ENCODE data around the gene MAP1LC3C. TPM values are rescaled to one million over a fixed set of nuclear protein-coding genes. Genes with fewer than 3 reads are reported as not detected.
A peak's percentile ranks its signal among the peaks of the same experiment; 100 is the strongest.

Gene MAP1LC3C
- polyA plus RNA-seq, 4 donors, result 0.31 to 3.1 TPM; not detected in 2

- H3K4me1 ChIP-seq (ENCODE audit: control insufficient read depth in 3 of 3, insufficient read depth in 2 of 3, low read depth in 1 of 3, low read length in 2 of 3), result no peaks in the 10 kb centered on the region
- no peaks in the 10 kb centered on the region for H3K36me3 ChIP-seq (ENCODE audit: control insufficient read depth in 3 of 3, insufficient read depth in 2 of 3, low read depth in 1 of 3, low read length in 3 of 3)
- no peak overlapping the region for H3K27ac ChIP-seq (ENCODE audit: low read depth in 1 of 3, low read length in 2 of 3)
- FAIRE-seq (no peak), DNase-seq (peak; percentile 38 to 49)
- no peaks in the 10 kb centered on the region for H3K9me3 ChIP-seq (ENCODE audit: control insufficient read depth in 2 of 2, insufficient read depth in 1 of 2, low read depth in 1 of 2, low read length in 1 of 2)
- H3K4me3 ChIP-seq (ENCODE audit: low read depth in 1 of 3, low read length in 3 of 3), result no peak overlapping the region
- WGBS, 3 donors, result 38 to 47% (median 43%) methylated on average over 9 to 10 of the region's 10 CpGs
- no peaks in the 10 kb centered on the region for H3K27me3 ChIP-seq (ENCODE audit: control insufficient read depth in 3 of 3, insufficient read depth in 3 of 3, low read length in 3 of 3)
Measured at GRCh38 chr1:242017580-242018233, 18.8 kb upstream of the MAP1LC3C start.

- DNase-seq, result no peak
- Histone ChIP-seq H3K4me3 (ENCODE audit: low read depth in 1 of 3, low read length in 3 of 3) (no peak overlapping the region), H3K36me3 (ENCODE audit: control insufficient read depth in 3 of 3, insufficient read depth in 2 of 3, low read depth in 1 of 3, low read length in 3 of 3) (no peaks in the 10 kb centered on the region), H3K4me1 (ENCODE audit: control insufficient read depth in 3 of 3, insufficient read depth in 2 of 3, low read depth in 1 of 3, low read length in 2 of 3) (no peaks in the 10 kb centered on the region), H3K27me3 (ENCODE audit: control insufficient read depth in 3 of 3, insufficient read depth in 3 of 3, low read length in 3 of 3) (no peaks in the 10 kb centered on the region), H3K27ac (ENCODE audit: low read depth in 1 of 3, low read length in 2 of 3) (no peak overlapping the region), H3K9me3 (ENCODE audit: control insufficient read depth in 2 of 2, insufficient read depth in 1 of 2, low read depth in 1 of 2, low read length in 1 of 2) (no peaks in the 10 kb centered on the region)
- FAIRE-seq, result no peak
Measured at GRCh38 chr1:242016479-242016878, 17.6 kb upstream of the MAP1LC3C start.

- Histone ChIP-seq H3K4me3 (ENCODE audit: low read depth in 1 of 3, low read length in 3 of 3) (no peak overlapping the region), H3K36me3 (ENCODE audit: control insufficient read depth in 3 of 3, insufficient read depth in 2 of 3, low read depth in 1 of 3, low read length in 3 of 3) (no peaks in the 10 kb centered on the region), H3K27ac (ENCODE audit: low read depth in 1 of 3, low read length in 2 of 3) (no peak overlapping the region), H3K27me3 (ENCODE audit: control insufficient read depth in 3 of 3, insufficient read depth in 3 of 3, low read length in 3 of 3) (no peaks in the 10 kb centered on the region), H3K9me3 (ENCODE audit: control insufficient read depth in 2 of 2, insufficient read depth in 1 of 2, low read depth in 1 of 2, low read length in 1 of 2) (no peaks in the 10 kb centered on the region), H3K4me1 (ENCODE audit: control insufficient read depth in 3 of 3, insufficient read depth in 2 of 3, low read depth in 1 of 3, low read length in 2 of 3) (no peaks in the 10 kb centered on the region)
- no peak for DNase-seq
- FAIRE-seq, result no peak
- WGBS, 3 donors, result 86 to 90% (median 88%) methylated on average over 5 of the region's 5 CpGs
Measured at GRCh38 chr1:242011894-242012660, 13.2 kb upstream of the MAP1LC3C start.

DNA sequence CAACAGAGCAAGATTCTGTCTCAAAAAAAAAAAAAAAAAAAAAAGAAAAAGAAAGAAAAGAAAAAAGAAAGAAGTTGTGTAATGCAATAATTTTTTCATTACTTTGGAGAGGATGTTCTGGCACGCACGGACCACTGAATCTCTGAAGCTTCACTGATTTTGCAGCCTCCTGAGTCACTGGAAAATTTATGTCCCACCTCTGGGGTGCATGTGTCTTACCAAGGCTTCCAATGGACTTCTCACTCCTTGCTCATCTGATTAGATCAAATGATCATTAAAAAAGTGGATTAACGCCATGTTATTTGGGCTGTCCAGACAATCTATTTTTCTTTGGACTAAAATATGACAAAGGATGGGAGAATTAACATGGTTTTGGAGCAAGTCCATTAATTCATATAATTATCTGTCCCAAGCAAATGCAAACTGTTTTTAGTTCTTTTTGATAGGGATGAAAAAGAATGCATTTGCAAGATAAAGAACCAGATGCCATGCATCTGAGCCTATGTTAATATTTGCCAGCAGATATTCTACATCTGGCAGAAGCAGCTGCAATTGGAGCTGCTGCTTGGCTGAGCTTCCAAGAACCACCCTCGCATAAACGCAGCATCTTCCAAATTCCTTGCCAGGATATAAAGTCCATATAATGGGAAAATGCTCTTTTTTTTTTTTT lies 10.1 kb upstream of the MAP1LC3C start:
- Histone ChIP-seq H3K27ac (ENCODE audit: low read depth in 1 of 3, low read length in 2 of 3) (no peak overlapping the region), H3K27me3 (ENCODE audit: control insufficient read depth in 3 of 3, insufficient read depth in 3 of 3, low read length in 3 of 3) (no peaks in the 10 kb centered on the region), H3K4me3 (ENCODE audit: low read depth in 1 of 3, low read length in 3 of 3) (no peak overlapping the region), H3K36me3 (ENCODE audit: control insufficient read depth in 3 of 3, insufficient read depth in 2 of 3, low read depth in 1 of 3, low read length in 3 of 3) (no peaks in the 10 kb centered on the region), H3K4me1 (ENCODE audit: control insufficient read depth in 3 of 3, insufficient read depth in 2 of 3, low read depth in 1 of 3, low read length in 2 of 3) (no peaks in the 10 kb centered on the region), H3K9me3 (ENCODE audit: control insufficient read depth in 2 of 2, insufficient read depth in 1 of 2, low read depth in 1 of 2, low read length in 1 of 2) (no peaks in the 10 kb centered on the region)
- DNase-seq, result no peak
- 69 to 83% (median 82%) methylated on average over 5 of the region's 5 CpGs for WGBS, 3 donors
- no peak for FAIRE-seq

DNA sequence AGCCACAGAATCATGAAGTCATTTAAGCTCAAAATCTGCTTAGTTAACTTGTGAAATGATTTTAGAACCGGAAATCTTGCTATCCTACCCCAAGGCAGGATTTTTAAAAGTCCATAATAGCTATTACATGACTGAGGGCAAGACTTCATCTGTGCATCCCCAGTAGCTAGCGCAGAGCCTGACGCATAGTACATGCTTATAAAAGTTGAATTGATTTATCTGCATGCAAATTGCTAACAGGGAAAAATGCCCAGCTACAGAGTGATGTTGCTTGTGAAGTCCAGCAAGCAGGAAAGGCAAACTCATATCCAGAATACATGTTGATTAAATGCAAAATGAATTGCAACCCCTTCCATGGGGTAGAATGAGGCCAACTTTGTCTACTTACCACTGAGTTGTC lies 8.1 kb upstream of the MAP1LC3C start:
- Histone ChIP-seq H3K27ac (ENCODE audit: low read depth in 1 of 3, low read length in 2 of 3) (no peak overlapping the region), H3K27me3 (ENCODE audit: control insufficient read depth in 3 of 3, insufficient read depth in 3 of 3, low read length in 3 of 3) (no peaks in the 10 kb centered on the region), H3K36me3 (ENCODE audit: control insufficient read depth in 3 of 3, insufficient read depth in 2 of 3, low read depth in 1 of 3, low read length in 3 of 3) (no peaks in the 10 kb centered on the region), H3K4me1 (ENCODE audit: control insufficient read depth in 3 of 3, insufficient read depth in 2 of 3, low read depth in 1 of 3, low read length in 2 of 3) (no peaks in the 10 kb centered on the region), H3K4me3 (ENCODE audit: low read depth in 1 of 3, low read length in 3 of 3) (no peak overlapping the region), H3K9me3 (ENCODE audit: control insufficient read depth in 2 of 2, insufficient read depth in 1 of 2, low read depth in 1 of 2, low read length in 1 of 2) (no peaks in the 10 kb centered on the region)
- DNase-seq, result no peak
- FAIRE-seq, result no peak
- 78 to 83% (median 81%) methylated on average over 3 of the region's 3 CpGs for WGBS, 3 donors

GRCh38 chr1:242005866-242006535 lies 7.1 kb upstream of the MAP1LC3C start:
- 80 to 87% (median 82%) methylated on average over 5 of the region's 5 CpGs for WGBS, 3 donors
- DNase-seq (no peak), FAIRE-seq (no peak)
- H3K9me3 ChIP-seq (ENCODE audit: control insufficient read depth in 2 of 2, insufficient read depth in 1 of 2, low read depth in 1 of 2, low read length in 1 of 2), result no peaks in the 10 kb centered on the region
- H3K4me1 ChIP-seq (ENCODE audit: control insufficient read depth in 3 of 3, insufficient read depth in 2 of 3, low read depth in 1 of 3, low read length in 2 of 3), result no peaks in the 10 kb centered on the region
- no peak overlapping the region for H3K4me3 ChIP-seq (ENCODE audit: low read depth in 1 of 3, low read length in 3 of 3)
- no peak overlapping the region for H3K27ac ChIP-seq (ENCODE audit: low read depth in 1 of 3, low read length in 2 of 3)
- no peaks in the 10 kb centered on the region for H3K36me3 ChIP-seq (ENCODE audit: control insufficient read depth in 3 of 3, insufficient read depth in 2 of 3, low read depth in 1 of 3, low read length in 3 of 3)
- H3K27me3 ChIP-seq (ENCODE audit: control insufficient read depth in 3 of 3, insufficient read depth in 3 of 3, low read length in 3 of 3), result no peaks in the 10 kb centered on the region

DNA sequence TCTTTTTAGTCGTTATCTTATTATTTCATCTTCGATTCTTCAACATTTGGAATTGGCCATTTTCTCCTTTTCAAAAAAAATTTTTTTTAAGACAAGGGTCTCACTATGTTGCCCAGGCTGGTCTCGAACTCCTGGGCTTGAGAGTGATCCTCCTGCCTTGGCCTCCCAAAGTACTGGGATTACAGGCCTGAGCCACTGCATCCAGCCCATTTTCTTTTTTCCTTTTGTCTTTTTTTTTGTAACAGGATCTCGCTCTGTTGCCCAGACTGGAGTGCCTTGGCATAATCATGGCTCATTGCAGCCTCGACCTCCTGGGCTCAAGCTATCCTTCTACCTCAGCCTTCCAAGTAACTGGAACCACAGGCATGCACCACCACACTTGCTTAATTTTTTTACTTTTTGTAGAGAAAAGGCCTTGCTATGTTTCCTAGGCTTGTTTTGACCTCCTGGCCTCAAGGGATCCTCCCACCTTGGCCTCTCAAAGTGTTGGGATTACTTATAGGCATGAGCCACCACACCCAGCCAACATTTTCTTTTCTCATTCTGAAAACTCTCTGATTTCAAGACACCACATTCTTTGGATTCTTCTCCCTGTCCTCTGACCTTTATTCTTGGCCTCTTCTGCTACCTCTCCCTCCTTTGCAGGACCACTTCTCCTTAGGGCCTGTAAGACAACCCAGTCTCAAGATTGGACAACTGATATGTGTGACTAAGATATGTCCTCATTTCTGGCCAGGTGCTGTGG lies 6.0 kb upstream of the MAP1LC3C start:
- H3K4me3 ChIP-seq (ENCODE audit: low read depth in 1 of 3, low read length in 3 of 3), result no peak overlapping the region
- DNase-seq (no peak), FAIRE-seq (no peak)
- no peaks in the 10 kb centered on the region for H3K36me3 ChIP-seq (ENCODE audit: control insufficient read depth in 3 of 3, insufficient read depth in 2 of 3, low read depth in 1 of 3, low read length in 3 of 3)
- H3K4me1 ChIP-seq (ENCODE audit: control insufficient read depth in 3 of 3, insufficient read depth in 2 of 3, low read depth in 1 of 3, low read length in 2 of 3), result no peaks in the 10 kb centered on the region
- no peaks in the 10 kb centered on the region for H3K27me3 ChIP-seq (ENCODE audit: control insufficient read depth in 3 of 3, insufficient read depth in 3 of 3, low read length in 3 of 3)
- WGBS, 3 donors, result 78 to 87% (median 83%) methylated on average over 5 of the region's 5 CpGs
- no peak overlapping the region for H3K27ac ChIP-seq (ENCODE audit: low read depth in 1 of 3, low read length in 2 of 3)
- no peaks in the 10 kb centered on the region for H3K9me3 ChIP-seq (ENCODE audit: control insufficient read depth in 2 of 2, insufficient read depth in 1 of 2, low read depth in 1 of 2, low read length in 1 of 2)

DNA sequence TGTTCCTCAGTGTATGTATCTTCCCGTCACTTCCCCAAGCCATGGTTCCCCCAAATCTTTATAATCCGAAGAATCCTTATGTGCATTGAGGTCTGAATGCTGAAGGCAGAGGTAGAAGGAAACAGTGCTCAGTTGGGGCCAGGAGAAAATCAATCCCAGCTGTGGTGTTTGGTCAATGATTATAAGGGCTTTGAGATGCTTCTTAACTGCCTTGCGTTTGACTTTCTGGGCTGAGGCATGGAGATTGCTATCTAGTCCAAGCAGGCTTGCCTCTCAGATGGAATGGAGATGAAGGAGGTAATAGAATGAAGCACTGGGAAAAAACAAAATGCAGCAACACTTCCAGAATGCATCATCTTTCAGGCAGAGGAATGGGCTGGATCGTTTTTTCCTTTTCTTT lies 3.6 kb upstream of the MAP1LC3C start:
- FAIRE-seq (no peak), DNase-seq (no peak)
- H3K36me3 ChIP-seq (ENCODE audit: control insufficient read depth in 3 of 3, insufficient read depth in 2 of 3, low read depth in 1 of 3, low read length in 3 of 3), result no peaks in the 10 kb centered on the region
- H3K27ac ChIP-seq (ENCODE audit: low read depth in 1 of 3, low read length in 2 of 3), result no peak overlapping the region
- H3K9me3 ChIP-seq (ENCODE audit: control insufficient read depth in 2 of 2, insufficient read depth in 1 of 2, low read depth in 1 of 2, low read length in 1 of 2), result no peaks in the 10 kb centered on the region
- WGBS, 3 donors, result 70 to 76% (median 73%) methylated on average over 4 of the region's 4 CpGs
- peaks cover 0 to 7% (median 2%) of the 10 kb centered on the region in 3 donors for H3K4me1 ChIP-seq (ENCODE audit: control insufficient read depth in 3 of 3, insufficient read depth in 2 of 3, low read depth in 1 of 3, low read length in 2 of 3)
- no peaks in the 10 kb centered on the region for H3K27me3 ChIP-seq (ENCODE audit: control insufficient read depth in 3 of 3, insufficient read depth in 3 of 3, low read length in 3 of 3)
- H3K4me3 ChIP-seq (ENCODE audit: low read depth in 1 of 3, low read length in 3 of 3), result no peak overlapping the region

All from small intestine (tissue), 7 donors.